Panc1 (cell line): ENCODE results near the gene COL5A1. TPM values are rescaled to one million over a fixed set of nuclear protein-coding genes. Genes with fewer than 3 reads are reported as not detected.

Experiments
- ATAC-seq: fragments of 200-7000 bp; cut with Tn5 transposase; 2 replicates; pipeline ENCODE4 v1.9.1; 2020; ENCODE audit warnings: mild to moderate bottlenecking, moderate library complexity
- BruUV-seq: library from RNA; stranded (reverse); fragments of 400-500 nt; replicated peaks from 2 replicates; lab custom pipeline; 2021; lab: Mats Ljungman, UMichigan
- CTCF ChIA-PET: fragments of 300-600 bp; sonication (Branson Sonifier 250); formaldehyde crosslinking; loops from one replicate; lab custom pipeline; 2022; ENCODE audit warnings: antibody characterized with exemption; lab: Charles Lee
- POLR2A ChIA-PET: fragments of 300-600 bp; sonication (Branson Sonifier 250); formaldehyde crosslinking; loops from one replicate; lab custom pipeline; 2022; ENCODE audit warnings: antibody characterized with exemption; lab: Charles Lee
- DNase-seq: peaks from one replicate; pipeline ENCODE4 v3.0.0-alpha.2; 2010; ENCODE audit warnings: low read depth, low spot score
- H3K27ac ChIP-seq: 2 replicates; pipeline ENCODE4 v1.5.1; 2011; ENCODE audit warnings: mild to moderate bottlenecking, low read length, inconsistent platforms
- H3K27me3 ChIP-seq: fragments of 200-500 bp; sonication (Bioruptor generic); 2 replicates; pipeline ENCODE4 v1.6.0; 2014; ENCODE audit warnings: low read length, inconsistent platforms; ENCODE audit not compliant: control insufficient read depth, insufficient read depth
- H3K36me3 ChIP-seq: fragments of 200-500 bp; sonication (Bioruptor generic); 2 replicates; pipeline ENCODE4 v1.5.1; 2014; ENCODE audit warnings: inconsistent platforms, mild to moderate bottlenecking, low read length, moderate library complexity; ENCODE audit not compliant: control insufficient read depth, insufficient read depth
- H3K4me1 ChIP-seq: 2 replicates; pipeline ENCODE4 v1.5.1; 2011; ENCODE audit warnings: inconsistent platforms, mild to moderate bottlenecking, low read length, moderate library complexity; ENCODE audit not compliant: control insufficient read depth, insufficient read depth
- H3K4me3 ChIP-seq, 2 experiments: 2 replicates each; pipeline ENCODE4 v1.5.1; 2011 to 2012; ENCODE audit warnings: low read depth in 2 of 2, low read length in 2 of 2, mild to moderate bottlenecking in 2 of 2, inconsistent platforms in 1 of 2, moderate library complexity in 1 of 2
- H3K9me3 ChIP-seq: fragments of 200-500 bp; sonication (Bioruptor generic); 2 replicates; pipeline ENCODE4 v1.5.1; 2014; ENCODE audit warnings: low read depth, mild to moderate bottlenecking, inconsistent platforms, low read length, moderate library complexity; ENCODE audit not compliant: control insufficient read depth, insufficient read depth
- POLR2AphosphoS5 ChIP-seq: IDR thresholded peaks from 2 replicates; pipeline ENCODE4 v1.6.1; 2012; ENCODE audit warnings: mild to moderate bottlenecking, low read depth, low read length, moderate library complexity
- SIN3A ChIP-seq: IDR thresholded peaks from 2 replicates; pipeline ENCODE4 v1.6.1; 2012; ENCODE audit warnings: low read depth, mild to moderate bottlenecking, low read length, moderate library complexity, borderline replicate concordance; ENCODE audit not compliant: insufficient read depth
- TCF7L2 ChIP-seq: IDR thresholded peaks from 2 replicates; pipeline ENCODE4 v1.6.1; 2011; ENCODE audit warnings: mild to moderate bottlenecking, low read depth, low read length, inconsistent platforms
- in situ Hi-C: cut with HindIII; loops from 2 replicates; pipeline ENCODE4 v1.10.0; 2016; ENCODE audit warnings: low sequenced_read_pairs, low pct_unique_long_range_greater_than_20kb
- intact Hi-C: fragments of 100-400 bp; cut with micrococcal nuclease; formaldehyde crosslinking; loops from one replicate; pipeline ENCODE4 v1.10.0; 2022; ENCODE audit not compliant: unreplicated experiment
- total RNA-seq: library from RNA; stranded (reverse); gene quantifications from one replicate; pipeline ENCODE4 v1.2.1, GENCODE V29; 2021; ENCODE audit not compliant: unreplicated experiment
- TF ChIP-seq, protein P1 (sequence below), 2 experiments: IDR thresholded peaks; 2 replicates each; pipeline ENCODE4 v1.6.1; 2011 to 2012; ENCODE audit warnings: low read depth in 2 of 2, control low read depth in 1 of 2, low read length in 1 of 2, mild to moderate bottlenecking in 1 of 2, moderate library complexity in 1 of 2; ENCODE audit not compliant: insufficient read depth in 1 of 2
- TF ChIP-seq, protein P2 (sequence below): fragments of 450-650 bp; IDR thresholded peaks from 2 replicates; pipeline ENCODE4 v1.5.1; 2017; ENCODE audit warnings: mild to moderate bottlenecking

The COL5A1 gene
- total RNA-seq, 1 experiment from 2014 or later, result 5.7 TPM

DNA sequence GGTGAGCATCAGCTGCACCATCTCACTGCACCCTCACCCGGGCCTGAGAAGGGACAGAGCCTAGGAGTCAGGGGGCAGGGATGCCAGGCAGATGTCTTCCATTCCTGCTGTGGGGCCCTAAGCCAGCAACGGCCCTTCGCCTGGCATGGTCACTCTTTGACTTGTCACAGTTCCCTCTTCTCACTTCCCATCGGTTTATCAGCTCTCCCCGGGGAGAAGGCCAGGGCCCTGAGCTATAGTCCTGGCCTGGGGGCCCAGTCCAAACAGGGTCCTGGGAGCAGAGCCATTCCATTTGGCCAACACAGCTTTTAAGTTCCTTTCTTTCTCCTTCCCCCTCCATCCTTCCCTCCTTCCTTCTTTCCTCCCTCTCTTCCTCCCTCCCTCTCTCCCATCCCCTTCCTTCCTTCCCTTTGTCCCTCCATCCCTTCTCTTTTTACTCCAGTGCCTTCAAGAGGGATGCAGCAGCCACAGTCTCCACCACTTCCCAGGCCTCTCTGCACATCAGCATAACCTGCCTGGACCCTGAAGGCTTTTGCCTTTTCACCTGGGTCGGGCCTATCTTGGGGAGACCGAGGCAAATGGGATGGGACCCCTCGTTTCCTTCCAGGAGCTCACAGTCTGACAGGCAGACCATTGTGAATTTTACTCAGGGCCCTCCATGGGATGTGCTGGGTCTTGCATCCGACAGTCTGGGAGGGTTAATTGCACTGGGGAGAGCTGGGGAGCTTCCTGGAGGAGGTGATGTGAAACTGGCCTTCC lies 4.2 kb downstream of the COL5A1 start:
- no peaks in the 10 kb centered on the region for H3K9me3 ChIP-seq
- ChIA-PET POLR2A (no interaction called here), CTCF (no interaction called here)
- TF ChIP-seq SIN3A (no peak), POLR2AphosphoS5 (no peak), TCF7L2 (no peak)
- TF ChIP-seq, protein P1, sequence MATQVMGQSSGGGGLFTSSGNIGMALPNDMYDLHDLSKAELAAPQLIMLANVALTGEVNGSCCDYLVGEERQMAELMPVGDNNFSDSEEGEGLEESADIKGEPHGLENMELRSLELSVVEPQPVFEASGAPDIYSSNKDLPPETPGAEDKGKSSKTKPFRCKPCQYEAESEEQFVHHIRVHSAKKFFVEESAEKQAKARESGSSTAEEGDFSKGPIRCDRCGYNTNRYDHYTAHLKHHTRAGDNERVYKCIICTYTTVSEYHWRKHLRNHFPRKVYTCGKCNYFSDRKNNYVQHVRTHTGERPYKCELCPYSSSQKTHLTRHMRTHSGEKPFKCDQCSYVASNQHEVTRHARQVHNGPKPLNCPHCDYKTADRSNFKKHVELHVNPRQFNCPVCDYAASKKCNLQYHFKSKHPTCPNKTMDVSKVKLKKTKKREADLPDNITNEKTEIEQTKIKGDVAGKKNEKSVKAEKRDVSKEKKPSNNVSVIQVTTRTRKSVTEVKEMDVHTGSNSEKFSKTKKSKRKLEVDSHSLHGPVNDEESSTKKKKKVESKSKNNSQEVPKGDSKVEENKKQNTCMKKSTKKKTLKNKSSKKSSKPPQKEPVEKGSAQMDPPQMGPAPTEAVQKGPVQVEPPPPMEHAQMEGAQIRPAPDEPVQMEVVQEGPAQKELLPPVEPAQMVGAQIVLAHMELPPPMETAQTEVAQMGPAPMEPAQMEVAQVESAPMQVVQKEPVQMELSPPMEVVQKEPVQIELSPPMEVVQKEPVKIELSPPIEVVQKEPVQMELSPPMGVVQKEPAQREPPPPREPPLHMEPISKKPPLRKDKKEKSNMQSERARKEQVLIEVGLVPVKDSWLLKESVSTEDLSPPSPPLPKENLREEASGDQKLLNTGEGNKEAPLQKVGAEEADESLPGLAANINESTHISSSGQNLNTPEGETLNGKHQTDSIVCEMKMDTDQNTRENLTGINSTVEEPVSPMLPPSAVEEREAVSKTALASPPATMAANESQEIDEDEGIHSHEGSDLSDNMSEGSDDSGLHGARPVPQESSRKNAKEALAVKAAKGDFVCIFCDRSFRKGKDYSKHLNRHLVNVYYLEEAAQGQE (IDR thresholded peaks at IDR 0.05; ENCODE audit: insufficient read depth in 1 of 2, low read depth in 2 of 2, low read length in 1 of 2), result no peak
- TF ChIP-seq, protein P2, sequence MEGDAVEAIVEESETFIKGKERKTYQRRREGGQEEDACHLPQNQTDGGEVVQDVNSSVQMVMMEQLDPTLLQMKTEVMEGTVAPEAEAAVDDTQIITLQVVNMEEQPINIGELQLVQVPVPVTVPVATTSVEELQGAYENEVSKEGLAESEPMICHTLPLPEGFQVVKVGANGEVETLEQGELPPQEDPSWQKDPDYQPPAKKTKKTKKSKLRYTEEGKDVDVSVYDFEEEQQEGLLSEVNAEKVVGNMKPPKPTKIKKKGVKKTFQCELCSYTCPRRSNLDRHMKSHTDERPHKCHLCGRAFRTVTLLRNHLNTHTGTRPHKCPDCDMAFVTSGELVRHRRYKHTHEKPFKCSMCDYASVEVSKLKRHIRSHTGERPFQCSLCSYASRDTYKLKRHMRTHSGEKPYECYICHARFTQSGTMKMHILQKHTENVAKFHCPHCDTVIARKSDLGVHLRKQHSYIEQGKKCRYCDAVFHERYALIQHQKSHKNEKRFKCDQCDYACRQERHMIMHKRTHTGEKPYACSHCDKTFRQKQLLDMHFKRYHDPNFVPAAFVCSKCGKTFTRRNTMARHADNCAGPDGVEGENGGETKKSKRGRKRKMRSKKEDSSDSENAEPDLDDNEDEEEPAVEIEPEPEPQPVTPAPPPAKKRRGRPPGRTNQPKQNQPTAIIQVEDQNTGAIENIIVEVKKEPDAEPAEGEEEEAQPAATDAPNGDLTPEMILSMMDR, result no peak
- ATAC-seq (no peak), DNase-seq (no peak)
- no peaks in the 10 kb centered on the region for H3K36me3 ChIP-seq
- H3K27me3 ChIP-seq, result no peaks in the 10 kb centered on the region; the same call in 1 of the 2 replicates
- no peak overlapping the region for H3K27ac ChIP-seq
- H3K4me1 ChIP-seq, result no peaks in the 10 kb centered on the region
- BruUV-seq, result no TSS peak
- no peak overlapping the region for H3K4me3 ChIP-seq
- intact Hi-C loops, result no loop called here
- in situ Hi-C loops, result no loop called here

DNA sequence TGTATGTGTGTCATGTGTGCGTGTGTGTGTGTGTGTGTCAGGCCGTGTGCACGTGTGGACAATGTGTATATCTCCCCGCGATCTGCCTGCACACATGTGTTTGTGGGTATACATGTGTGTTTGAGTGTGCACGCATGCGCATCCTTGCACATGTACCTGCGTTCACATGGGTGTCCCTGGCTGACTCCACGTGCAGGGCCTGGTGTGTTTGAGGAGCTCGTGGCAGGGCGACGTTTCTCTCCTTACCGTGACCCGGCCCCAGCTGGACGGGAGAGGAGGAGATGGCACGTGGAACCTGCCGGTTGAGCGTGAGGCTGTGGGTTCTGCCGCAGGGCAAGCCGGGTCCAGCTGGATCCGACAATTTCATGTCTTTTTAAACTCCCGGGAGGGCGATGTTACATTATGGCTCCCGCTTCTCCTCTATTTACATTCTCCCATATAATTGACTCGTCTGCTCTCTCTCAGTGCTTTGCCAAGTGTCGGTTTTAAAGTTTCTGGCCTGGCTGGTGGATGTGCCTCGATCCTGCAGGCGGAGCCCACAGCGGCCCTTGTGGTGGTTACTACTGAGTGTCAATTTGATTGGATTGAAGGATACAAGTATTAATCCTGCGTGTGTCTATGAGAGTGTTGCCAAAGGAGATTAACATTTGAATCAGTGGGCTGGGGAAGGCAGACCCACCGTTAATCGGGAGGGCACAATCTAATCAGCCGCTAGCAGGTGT lies 5.9 kb downstream of the COL5A1 start:
- intact Hi-C loops (no loop called here), in situ Hi-C loops (no loop called here)
- Histone ChIP-seq H3K27me3 (no peaks in the 10 kb centered on the region; the same call in 1 of the 2 replicates), H3K36me3 (no peaks in the 10 kb centered on the region), H3K9me3 (no peaks in the 10 kb centered on the region), H3K4me3 (no peak overlapping the region), H3K27ac (no peak overlapping the region), H3K4me1 (no peaks in the 10 kb centered on the region)
- BruUV-seq, result no TSS peak
- ATAC-seq (no peak), DNase-seq (no peak)
- ChIA-PET POLR2A (no interaction called here), CTCF (no interaction called here)
- TF ChIP-seq SIN3A, result no peak
- TF ChIP-seq, protein P2, result no peak
- TF ChIP-seq POLR2AphosphoS5, result no peak
- TF ChIP-seq TCF7L2, result no peak
- TF ChIP-seq, protein P1 (IDR thresholded peaks at IDR 0.05; ENCODE audit: insufficient read depth in 1 of 2, low read depth in 2 of 2, low read length in 1 of 2), result no peak
